Activated CD8-positive, alpha-beta memory T cell treated with anti-CD3 and anti-CD28 coated beads for 24 hours (primary cell): Measurements from ENCODE around the gene GRHL1.
A peak's percentile ranks its signal among the peaks of the same experiment; 100 is the strongest.
"Not testable (repeated sequence)": the region's sequence is repeated elsewhere in the genome, so short reads cannot be mapped to it uniquely, and the experiment has no call there.

ENCODE experiments used
- DNase-seq: peaks from one replicate; pipeline ENCODE4 v3.0.0-alpha.2; 2020

GRHL1 gene

DNA sequence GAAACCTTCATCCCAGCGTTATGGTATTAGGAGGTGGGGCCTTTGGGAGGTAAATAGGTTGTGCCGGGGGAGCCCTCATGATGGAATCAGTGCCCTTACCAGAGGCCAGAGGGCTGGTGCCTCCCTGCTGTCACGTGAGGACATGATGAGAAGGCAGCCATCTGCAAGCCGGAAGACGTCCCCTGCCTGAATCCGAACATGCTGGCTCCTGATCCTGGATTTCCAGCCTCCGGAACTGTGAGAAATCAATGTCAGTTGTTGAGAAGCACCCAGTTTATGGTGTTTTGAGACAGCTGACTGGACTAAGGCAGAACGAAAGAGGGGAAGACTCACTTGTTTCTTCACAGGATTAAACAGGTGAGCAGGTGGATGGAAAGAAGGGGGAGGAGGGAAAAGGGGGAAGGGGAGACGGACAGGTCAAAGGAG is 78.8 kb downstream of the GRHL1 start:
- no peak for DNase-seq

DNA sequence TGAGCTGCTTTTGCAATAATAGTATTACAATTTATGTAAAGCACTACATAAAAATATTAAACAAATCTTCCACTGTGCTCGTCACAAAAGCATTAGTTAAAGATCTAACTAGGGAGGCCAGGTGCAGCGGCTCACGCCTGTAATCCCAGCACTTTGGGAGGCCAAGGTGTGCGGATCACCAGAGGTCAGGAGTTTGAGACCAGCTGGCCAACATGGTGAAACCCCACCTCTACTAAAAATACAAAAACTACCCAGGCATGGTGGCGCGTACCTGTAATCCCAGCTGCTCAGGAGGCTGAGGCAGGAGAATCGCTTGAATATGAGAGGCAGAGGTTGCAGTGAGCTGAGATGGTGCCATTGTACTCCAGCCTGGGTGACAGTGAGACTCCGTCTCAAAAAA is 79.3 kb downstream of the GRHL1 start:
- DNase-seq: not testable (repeated sequence)

DNA sequence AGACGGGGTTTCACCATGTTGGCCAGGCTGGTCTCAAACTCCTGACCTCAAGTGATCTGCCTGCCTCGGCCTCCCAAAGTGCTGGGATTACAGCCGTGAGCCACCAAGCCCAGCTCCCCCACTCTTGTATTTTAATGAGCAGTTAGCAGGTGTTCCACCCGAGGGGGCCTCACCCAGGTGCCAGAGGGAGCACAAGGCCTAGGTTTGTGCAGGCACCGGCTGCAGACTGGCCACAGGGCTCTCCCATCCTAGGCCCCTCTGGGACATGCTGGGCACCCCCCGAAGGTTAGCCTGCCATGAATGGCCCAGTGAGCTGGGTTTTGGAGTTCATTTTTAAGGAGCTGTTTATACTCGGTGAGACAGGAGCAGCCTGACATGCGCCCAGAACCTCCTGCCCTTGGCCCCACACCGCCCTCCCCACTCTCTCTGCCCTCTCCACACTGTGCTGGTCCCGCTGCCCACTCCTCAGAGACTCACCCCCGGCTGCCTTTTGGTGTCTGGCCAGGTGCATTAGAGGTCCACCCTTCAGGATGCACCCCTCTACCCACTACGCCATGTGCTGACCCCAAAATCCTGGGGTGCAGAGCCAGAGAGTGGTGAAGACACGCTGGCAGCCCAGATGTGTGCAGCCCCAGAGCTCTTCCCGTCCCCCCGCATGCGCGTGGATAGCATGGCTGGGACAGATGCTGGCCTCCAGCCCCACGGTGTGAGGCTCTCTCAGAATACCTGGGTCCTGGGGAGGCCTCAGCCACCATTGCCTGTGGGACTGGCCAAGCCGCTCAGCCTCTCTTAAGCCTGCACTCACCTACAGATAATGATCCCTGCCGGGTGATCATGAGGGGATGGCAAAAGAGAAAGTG is 80.6 kb downstream of the GRHL1 start:
- DNase-seq: no peak

DNA sequence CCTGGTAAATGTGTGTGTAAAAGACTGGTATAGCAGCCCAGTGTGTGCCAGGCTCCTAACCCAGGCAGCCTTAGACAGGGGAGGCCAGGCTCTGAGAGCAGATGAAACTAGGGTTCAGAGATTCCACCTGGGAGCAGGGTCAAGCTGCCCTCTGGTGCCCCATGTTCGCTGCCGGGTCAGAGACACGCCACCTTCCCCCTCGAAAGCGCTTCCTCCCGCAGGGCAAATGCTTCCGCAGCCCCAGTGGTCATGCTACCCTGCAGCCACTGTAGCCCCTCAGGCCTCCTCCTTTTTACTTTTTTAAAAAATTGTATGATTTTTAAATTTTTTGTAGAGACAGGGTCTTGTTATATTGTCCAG is 81.2 kb downstream of the GRHL1 start:
- DNase-seq: no peak

DNA sequence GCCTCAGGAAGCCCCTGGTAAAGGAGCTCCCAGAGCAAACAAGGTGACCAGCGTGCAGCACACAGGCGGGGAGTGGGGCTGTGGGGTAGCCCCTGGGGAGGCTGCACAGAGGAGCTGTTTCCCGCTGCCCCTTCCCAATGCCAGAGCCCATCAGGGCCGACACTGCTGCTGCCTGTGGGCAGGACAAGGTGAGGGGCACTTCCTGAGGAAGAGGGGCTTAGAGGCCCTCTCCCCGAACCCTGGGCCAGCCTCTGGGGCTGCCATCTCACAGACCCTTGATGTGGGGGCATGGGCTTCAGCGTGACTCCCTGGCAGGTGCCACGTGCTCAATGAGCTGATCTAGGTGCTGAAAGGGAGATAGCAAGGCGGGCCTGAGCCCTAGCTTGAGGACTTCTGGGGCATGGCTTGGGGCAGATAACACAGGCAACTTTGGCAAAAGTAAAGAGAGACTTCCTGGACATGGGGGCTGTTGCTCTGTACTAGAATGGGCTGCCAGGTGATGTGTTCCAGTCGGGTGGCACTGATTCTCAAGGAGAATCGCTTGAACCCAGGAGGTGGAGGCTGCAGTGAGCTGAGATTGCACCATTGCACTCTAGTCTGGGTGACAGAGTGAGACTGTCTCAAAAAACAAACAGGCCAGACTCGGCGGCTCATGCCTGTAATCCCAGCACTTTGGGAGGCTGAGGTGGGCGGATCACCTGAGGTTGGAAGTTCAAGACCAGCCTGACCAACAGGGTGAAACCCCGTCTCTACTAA is 81.9 kb downstream of the GRHL1 start:
- DNase-seq: no peak

DNA sequence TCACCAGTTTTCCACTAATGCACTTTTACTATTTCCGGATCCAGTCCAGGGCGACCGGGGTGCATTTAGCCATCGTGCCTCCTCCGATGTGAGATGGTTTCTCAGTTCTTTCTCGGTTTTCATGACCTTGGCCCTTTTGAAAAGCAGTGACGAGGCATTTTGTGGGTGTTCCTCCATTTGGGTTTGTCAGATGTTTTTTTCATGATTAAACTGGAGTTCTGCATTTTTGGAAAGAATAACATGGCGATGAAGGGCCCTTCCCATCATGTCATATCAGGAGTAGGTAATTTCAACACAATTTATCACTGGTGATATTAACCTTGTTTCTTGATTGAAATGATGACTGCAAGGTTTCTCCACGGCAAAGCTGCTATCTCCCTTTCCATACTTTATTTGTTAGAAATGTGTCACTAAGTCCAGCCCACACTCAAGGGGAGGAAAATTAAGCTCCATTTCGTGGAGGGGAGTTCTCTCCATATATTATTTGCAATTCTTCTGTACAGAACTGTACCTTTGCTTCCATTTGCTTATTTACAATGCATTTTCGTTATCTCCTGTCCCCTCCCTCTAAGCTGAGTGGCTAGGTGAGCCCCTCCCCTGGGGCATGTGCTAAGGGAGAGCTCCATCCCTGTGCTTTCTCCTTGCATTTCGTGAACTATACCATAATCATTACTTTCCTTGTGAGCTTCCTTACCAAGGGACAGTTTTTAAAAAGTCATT is 83.0 kb downstream of the GRHL1 start:
- no peak for DNase-seq

DNA sequence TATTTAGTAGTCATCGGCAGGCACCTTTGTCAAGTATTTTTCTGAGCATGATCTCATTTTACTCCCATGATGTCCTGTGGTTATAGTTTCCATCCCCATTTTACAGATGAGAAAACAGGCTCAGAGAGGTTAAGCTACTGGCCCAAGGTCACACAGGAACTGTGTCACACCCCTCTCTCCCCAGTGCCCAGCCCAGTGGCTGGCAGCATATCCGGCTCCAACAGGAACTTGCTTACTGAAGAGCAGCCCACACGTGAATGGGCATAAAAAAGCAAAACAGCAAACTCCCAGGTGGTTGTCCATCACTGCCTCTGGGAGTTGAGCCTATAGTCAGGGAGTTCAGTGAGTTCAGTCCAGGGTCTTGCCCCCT is 83.5 kb downstream of the GRHL1 start:
- no peak for DNase-seq

DNA sequence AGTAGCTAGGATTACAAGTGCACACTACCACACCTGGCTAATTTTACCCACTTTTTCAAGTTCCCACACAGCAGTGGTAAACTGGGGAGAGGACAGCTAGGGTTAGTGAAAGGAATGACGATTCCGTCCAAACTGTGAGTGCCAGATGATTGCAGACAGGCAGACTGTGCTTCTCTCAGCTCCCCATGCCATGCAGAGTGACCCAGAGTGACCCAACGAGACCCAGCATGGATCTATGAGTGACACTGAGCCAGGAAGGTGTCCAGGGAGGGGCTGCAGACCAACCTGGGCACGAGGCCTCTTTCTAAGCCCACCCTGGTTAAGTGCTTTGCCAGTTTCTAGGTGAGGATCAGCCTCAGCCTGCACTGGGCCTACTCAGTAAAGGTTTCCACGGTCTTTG is 84.1 kb downstream of the GRHL1 start:
- no peak for DNase-seq

DNA sequence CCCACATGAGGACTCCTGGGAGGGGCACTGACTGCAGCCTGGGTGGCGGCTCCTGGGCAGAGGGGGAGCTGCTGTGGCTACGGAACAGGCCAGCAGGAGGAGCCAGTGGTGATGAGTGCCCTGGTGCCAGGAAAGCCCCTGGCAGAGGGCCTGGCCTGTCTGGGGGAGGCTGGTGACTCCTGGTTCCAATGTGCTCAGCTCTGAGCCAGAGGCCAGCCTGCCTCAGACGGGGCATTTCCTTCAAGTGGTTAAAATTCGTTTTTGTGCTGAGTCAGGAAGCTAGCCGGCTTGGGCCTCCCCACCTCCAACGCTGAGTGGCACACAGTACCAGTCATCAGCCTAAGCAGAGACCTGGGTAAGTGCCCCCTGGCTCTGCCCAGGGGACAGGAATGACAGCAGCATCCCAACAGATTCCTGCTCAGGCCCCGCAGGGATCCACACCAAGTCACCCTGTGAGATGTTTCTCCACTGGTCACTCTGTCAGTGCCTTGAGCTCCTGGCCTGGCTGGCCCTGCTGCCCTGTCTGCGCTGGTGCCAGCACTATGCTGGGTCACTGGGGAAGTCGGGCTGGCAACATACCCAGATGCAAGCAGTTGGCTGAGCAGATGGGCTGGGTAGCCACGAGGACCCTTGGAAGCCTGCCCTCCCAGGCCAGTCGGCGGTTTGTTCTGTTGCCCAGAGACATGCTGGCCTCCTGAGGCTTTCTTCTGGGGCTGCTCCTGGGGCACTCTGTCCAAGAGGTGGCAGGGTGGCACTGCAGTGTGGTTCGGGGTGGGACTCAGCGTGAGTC is 84.8 kb downstream of the GRHL1 start:
- DNase-seq: no peak

DNA sequence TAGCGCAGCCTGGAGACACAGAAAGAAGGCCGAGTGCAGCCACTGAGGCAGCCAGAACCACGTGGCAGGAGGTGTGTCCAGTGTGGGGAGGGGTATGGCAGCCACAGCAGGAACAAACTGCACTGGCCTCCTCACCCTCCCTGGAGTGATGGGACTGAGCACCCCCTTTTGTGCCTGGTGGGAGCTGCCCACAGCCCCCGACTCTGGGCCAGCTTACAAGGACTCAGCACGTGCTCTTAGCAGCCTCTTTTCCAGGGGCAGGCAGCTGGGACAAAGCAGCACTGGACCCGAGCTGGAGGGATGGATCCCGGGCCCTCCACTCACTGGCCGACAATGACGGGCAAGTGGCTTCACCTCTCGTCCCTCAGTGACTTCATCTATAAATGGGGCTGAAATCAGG is 86.6 kb downstream of the GRHL1 start:
- no peak for DNase-seq

DNA sequence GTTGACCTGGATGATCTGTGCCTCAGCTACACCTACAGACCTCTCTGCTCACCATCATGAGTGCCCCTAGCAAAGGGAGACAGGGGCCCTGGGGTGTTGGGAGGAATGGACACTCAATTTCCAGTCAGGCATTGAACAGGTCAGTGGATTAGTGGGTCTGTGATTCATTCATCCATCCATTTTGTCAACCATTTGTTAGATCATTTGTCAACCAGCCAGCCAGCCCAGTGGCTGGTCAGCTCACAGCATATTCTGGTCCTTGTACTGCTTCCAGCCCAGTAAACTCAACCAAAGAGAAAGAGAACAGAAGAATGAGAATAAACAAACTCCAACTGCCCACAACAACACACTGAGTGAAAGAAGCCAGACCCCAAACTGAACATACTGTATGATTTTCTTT is 87.2 kb downstream of the GRHL1 start:
- DNase-seq: no peak

DNA sequence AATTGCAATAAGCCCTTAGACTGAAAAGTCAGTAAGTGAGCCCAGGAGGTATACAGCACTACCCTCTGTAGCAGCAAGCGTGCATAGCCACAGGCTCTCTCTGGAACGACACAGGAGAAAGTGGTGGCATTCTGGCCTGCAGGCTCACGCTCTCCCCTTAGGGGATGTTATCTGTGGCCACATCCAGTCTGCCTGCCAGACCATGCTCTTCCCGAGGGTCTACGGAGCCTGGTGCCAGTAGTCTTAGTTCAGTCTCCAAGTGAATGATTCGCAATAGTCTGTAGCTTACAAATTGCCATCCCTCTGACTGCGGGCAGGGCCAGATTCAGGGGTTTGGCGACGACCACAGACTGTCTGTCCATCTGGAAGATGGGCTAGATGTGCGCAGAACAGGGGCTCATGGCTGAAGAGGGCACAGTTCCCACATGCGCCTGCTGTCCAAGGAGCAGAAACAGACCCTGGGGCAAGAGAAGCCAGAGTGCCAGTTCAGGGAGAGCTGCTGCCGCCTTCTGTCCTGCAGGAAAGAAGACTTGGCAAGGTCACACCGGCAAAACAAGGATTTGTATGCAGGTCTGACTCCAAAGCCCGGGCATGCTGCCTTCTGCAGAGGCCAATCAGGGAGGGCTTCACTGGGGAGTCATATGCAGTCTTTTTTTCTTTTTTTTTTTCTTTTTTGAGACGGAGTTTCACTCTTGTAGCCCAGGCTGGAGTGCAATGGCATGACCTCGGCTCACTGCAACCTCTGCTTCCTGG is 88.3 kb downstream of the GRHL1 start:
- no peak for DNase-seq

DNA sequence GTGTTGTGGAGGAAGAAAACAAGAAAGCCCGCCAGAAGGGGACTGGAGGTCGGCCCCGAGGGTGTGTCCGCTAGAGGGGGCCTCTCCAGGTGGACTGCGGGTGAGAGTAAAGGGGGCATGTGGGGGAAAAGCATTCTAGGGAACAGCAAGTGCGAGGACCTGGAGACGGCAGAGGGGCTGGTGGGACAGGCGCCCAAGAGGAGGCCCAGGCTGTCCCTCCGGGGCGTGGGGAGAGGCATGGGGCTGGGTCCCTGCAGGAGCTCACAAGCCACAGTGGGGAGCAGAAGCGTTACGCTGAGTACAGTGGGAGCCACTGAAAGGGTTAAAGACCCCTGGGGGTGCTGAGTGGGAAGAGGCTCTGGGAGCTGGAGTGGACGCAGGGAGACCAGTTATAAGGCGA is 90.2 kb downstream of the GRHL1 start:
- no peak for DNase-seq

DNA sequence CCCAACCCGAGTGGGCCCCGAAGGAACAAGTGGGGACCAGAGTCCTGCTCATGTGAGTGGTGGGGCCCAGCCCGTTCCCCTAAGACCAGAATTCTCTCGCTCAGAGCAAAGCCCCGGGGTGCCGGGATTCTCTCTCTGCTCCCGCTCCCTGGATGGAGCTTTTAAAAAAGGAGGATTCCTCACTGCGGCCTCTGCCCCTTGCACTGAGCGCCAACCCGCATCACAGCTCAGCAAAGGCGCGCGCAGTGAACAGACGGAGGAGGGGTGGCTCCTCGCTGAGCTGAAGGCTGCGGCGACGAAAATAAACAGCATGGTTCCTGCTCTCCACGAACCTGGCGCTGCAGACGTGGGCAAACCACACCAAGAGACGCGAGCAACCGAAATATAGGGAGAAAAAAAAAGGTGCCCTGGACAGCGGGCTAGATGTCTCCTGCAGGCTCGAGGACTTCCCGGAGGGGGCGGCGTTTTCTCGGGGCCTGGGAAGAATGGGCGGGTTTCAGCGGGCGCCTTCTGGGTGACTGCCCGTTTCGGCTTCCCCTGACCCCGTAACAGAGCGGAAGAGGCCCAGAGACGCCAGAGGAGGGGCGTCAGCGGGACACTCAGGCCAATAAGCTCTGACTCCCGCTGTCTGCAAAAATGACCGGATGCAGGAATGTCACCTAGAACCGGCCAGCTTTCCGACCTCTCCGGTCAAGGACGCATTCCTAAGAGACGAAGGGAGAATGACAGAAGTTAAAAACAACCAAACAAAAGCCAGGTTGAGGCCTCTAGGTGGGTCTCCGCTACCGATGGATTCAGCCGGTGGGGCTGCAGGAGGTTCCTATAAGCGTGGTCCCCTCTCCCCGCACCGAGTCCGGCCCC is 91.0 kb downstream of the GRHL1 start:
- peak; percentile 76 for DNase-seq

DNA sequence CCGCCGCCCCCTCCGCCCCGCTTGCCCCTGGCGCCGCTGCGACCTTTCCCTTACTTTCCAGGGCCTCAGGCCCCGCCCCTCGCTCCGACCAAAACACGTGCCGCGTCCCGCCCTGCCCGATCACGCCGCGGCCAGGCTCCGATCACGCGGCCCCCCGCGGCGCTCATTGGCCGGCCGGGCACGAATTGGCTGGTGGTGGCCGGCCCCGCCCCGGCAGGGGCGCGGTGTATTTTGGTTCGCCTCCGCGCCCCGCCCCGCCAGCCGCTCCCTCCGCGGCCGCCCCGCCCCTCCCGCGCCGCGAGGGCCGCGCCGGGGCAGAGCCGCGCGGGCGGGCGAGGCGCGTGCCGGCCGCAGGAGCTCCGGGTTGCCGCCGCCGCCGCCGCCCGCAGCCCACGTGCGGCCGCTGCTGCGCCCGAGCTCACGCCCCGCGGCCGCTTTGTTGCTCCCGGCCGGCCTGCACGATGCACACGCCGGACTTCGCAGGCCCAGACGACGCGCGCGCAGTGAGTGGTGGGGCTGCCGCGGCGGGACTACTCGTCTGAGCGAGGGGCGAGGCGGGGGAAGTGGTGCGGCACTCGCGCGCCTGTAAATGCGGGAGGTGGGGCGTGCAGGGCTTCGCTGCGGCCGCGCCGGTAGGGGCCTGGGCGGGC is 91.9 kb downstream of the GRHL1 start, which contains the start of gene KLF11:
Gene KLF11 (plus strand): TSS at position 295 of the 650 bp plus-strand sequence. CDS start 167 bp downstream, at position 462.
- DNase-seq: peak; percentile 86

DNA sequence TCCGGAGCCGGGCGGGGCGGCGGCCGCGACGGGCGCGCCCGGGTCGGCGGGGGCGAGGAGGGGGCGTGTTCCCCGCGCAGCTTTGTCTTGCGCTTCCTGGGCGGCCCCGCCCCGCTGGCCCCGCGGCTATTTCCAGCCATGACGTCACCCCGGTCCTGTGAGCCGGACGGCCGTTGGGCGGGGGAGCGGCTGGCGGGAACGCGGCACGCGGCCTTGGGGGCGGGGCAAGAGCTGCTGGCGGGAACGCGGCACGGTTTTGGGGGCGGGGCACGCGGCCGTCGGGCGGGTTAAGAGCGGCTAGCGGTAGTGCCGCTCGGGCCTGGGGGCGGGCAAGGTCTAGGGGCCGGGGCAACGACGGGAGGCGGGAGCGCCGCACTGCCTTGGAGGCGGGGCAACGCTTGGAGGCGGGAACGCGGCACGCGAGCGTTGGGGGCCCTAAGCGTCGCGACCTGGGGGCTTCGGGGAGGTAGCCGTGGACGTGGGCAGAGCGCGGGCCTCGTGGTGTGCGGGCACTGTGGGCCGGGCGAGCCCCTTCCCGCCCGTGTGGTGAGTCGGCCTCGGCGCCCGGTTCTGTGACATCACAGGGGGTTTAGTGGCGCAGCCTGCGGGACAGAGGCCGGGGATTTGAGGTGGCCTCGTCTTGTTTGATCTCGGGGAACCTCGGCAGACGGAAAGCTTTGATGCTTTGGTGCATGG is 92.6 kb downstream of the GRHL1 start:
- DNase-seq: peak; percentile 95

DNA sequence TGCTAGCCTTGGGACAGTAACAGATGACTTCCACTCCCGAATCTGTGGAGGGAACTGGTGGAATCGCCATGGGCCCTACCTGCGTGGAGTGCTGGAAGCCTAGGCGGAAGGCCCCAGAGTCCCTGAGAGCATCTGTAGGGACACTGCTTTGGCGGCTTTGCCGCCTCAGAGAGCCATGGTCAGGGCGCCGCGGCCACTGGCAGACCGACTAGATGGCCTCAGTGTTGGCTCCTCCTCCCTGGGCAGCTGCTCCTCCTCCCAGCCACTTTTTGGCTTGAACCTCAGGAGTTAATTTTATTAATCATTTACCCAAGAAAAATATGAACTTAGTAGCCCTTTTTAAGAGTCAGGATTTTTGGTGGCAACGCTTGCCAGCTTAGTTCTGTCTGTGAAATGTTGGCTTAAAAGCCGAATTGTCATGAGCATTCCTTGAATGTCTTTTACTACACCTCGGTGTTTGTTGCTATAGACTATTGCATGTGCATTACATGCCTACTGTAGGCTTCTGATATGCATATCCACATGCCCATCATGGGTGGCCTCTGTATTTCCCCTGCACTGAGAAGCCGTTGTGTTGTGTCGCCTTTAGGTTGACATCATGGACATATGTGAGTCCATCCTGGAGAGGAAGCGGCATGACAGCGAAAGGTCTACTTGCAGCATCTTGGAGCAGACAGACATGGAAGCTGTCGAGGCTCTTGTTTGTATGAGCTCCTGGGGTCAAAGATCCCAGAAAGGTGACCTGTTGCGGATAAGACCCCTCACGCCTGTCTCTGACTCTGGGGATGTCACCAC is 94.3 kb downstream of the GRHL1 start:
- no peak for DNase-seq

DNA sequence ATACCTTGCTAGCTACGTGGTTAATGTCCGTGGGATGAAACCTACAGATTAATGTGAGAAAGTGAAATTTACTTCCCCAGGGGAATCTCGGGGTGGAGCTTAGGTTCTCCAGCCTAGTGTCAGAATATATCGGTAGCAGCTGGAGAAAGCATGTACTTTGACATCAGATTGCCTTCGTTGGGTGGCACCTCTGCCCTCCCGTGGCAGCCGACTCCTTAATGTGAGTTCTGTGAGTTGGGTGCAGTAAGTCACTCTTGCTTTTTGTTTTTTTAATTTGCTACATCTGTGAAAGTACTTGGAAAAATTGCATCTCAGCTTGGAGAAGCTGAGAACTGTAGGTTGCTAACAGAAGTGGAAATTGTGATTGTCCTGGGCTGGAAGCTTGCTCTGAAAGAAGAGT is 95.4 kb downstream of the GRHL1 start:
- no peak for DNase-seq
